CD4-positive, alpha-beta T cell (primary cell): ENCODE data around the gene EXOC3. TPM values are rescaled to one million over a fixed set of nuclear protein-coding genes. Genes with fewer than 3 reads are reported as not detected.

Experiments
- ATAC-seq: fragments of 200-7000 bp; cut with Tn5 transposase; one replicate; pipeline ENCODE4 v1.10.0; 2022; ENCODE audit warnings: mild to moderate bottlenecking; ENCODE audit not compliant: poor library complexity
- CTCF ChIA-PET: fragments of 350-600 bp; sonication (Branson Sonifier 250); formaldehyde crosslinking; loops from one replicate; lab custom pipeline; 2021; ENCODE audit warnings: antibody characterized with exemption, inconsistent platforms; lab: Charles Lee
- POLR2A ChIA-PET: fragments of 350-600 bp; sonication (Branson Sonifier 250); formaldehyde crosslinking; loops from one replicate; lab custom pipeline; 2021; ENCODE audit warnings: antibody characterized with exemption, inconsistent platforms; lab: Charles Lee
- DNase-seq, 14 experiments: peaks; one replicate each; pipeline ENCODE4 v3.0.0-alpha.2; 2013 to 2020; ENCODE audit warnings: mixed read lengths in 2 of 14
- H3K27ac ChIP-seq, 2 donors: one replicate each; pipeline versions ENCODE4 v1.5.1 to v1.7.0; 2013; ENCODE audit warnings: low read length in 2 of 2, low read depth in 1 of 2, mild to moderate bottlenecking in 1 of 2
- H3K27me3 ChIP-seq, 2 experiments: 1 replicate in 1 of 2; 2 replicates in 1 of 2; pipeline versions ENCODE4 v1.6.1 to v1.7.0; 2013; ENCODE audit warnings: low read length in 2 of 2, control low read depth in 1 of 2, mild to moderate bottlenecking in 1 of 2, moderate library complexity in 1 of 2; ENCODE audit not compliant: insufficient read depth in 2 of 2, control insufficient read depth in 1 of 2
- H3K36me3 ChIP-seq: one replicate; pipeline ENCODE4 v1.6.1; 2013; ENCODE audit warnings: low read length, control low read depth; ENCODE audit not compliant: insufficient read depth
- H3K4me1 ChIP-seq: one replicate; pipeline ENCODE4 v1.6.1; 2013; ENCODE audit warnings: low read length, control low read depth; ENCODE audit not compliant: insufficient read depth
- H3K4me3 ChIP-seq: one replicate; pipeline ENCODE4 v1.5.1; 2013; ENCODE audit warnings: mild to moderate bottlenecking, low read length, moderate library complexity
- H3K9me3 ChIP-seq, 2 experiments: 1 replicate in 1 of 2; 2 replicates in 1 of 2; pipeline versions ENCODE4 v1.6.1 to v1.7.0; 2013; ENCODE audit warnings: low read length in 2 of 2, mild to moderate bottlenecking in 2 of 2, control low read depth in 1 of 2, moderate library complexity in 1 of 2; ENCODE audit not compliant: control insufficient read depth in 1 of 2, insufficient read depth in 1 of 2
- H3K27ac Mint-ChIP-seq: one replicate; pipeline ENCODE4 v1.8.0; 2020; ENCODE audit warnings: mixed read lengths
- H3K27me3 Mint-ChIP-seq: one replicate; pipeline ENCODE4 v1.8.0; 2021; ENCODE audit warnings: mixed read lengths
- H3K36me3 Mint-ChIP-seq: one replicate; pipeline ENCODE4 v1.8.0; 2021; ENCODE audit warnings: low read depth, mixed read lengths
- H3K4me1 Mint-ChIP-seq: one replicate; pipeline ENCODE4 v1.8.0; 2021; ENCODE audit warnings: low read depth, mixed read lengths
- H3K4me3 Mint-ChIP-seq: one replicate; pipeline ENCODE4 v1.8.0; 2020; ENCODE audit warnings: mild to moderate bottlenecking, mixed read lengths
- H3K9me3 Mint-ChIP-seq: one replicate; pipeline ENCODE4 v1.8.0; 2020; ENCODE audit warnings: mixed read lengths
- CTCF ChIP-seq: fragments of 200-600 bp; IDR thresholded peaks from one replicate; pipeline ENCODE4 v1.8.0; 2022; ENCODE audit warnings: antibody characterized with exemption, mild to moderate bottlenecking
- intact Hi-C, 2 experiments: fragments of 100-400 bp; cut with DNase I in 1 of 2; cut with micrococcal nuclease in 1 of 2; formaldehyde crosslinking; loops; one replicate each; pipeline versions ENCODE4 v1.15.1 to v1.9.0; 2023 to 2025; cut with DNase I, micrococcal nuclease
- total RNA-seq, 174 experiments: library from RNA in 2 of 174; stranded (reverse) in 2 of 174; gene quantifications; one replicate each; pipeline ENCODE4 v1.2.3 and lab custom pipeline; 2021 to 2026

Gene EXOC3
- total RNA-seq, 2 experiments from 2014 or later = 82.4 to 84.1 TPM

- no peak for TF ChIP-seq CTCF
- intact Hi-C loops = no loop called here
- POLR2A ChIA-PET = no interaction called here
- DNase-seq (no peak), ATAC-seq (no peak)
- no peaks in the 10 kb centered on the region for H3K27me3 ChIP-seq
- H3K36me3 ChIP-seq = no peaks in the 10 kb centered on the region
- no peaks in the 10 kb centered on the region for H3K9me3 Mint-ChIP-seq
- no peak overlapping the region for H3K4me3 ChIP-seq
- peaks cover 6% of the 10 kb centered on the region for H3K27me3 Mint-ChIP-seq
- no peaks in the 10 kb centered on the region for H3K4me1 ChIP-seq
- no peaks in the 10 kb centered on the region for H3K4me1 Mint-ChIP-seq
- H3K27ac Mint-ChIP-seq = no peak overlapping the region
- H3K9me3 ChIP-seq = no peaks in the 10 kb centered on the region
- H3K36me3 Mint-ChIP-seq = no peaks in the 10 kb centered on the region
- CTCF ChIA-PET = no interaction called here
- no peak overlapping the region for H3K27ac ChIP-seq
- no peak overlapping the region for H3K4me3 Mint-ChIP-seq
Measured at GRCh38 chr5:415928-416635, 26.9 kb upstream of the EXOC3 start.

- TF ChIP-seq CTCF = no peak
- Mint-ChIP-seq H3K9me3 (no peaks in the 10 kb centered on the region), H3K4me3 (no peak overlapping the region), H3K27me3 (peaks cover 6% of the 10 kb centered on the region), H3K4me1 (no peaks in the 10 kb centered on the region), H3K36me3 (no peaks in the 10 kb centered on the region), H3K27ac (no peak overlapping the region)
- no peak for ATAC-seq
- Histone ChIP-seq H3K4me1 (no peaks in the 10 kb centered on the region), H3K27ac (no peak overlapping the region), H3K9me3 (no peaks in the 10 kb centered on the region), H3K27me3 (no peaks in the 10 kb centered on the region), H3K36me3 (no peaks in the 10 kb centered on the region), H3K4me3 (no peak overlapping the region)
- DNase-seq = no peak
- ChIA-PET CTCF (no interaction called here), POLR2A (no interaction called here)
- intact Hi-C loops = no loop called here
Measured at GRCh38 chr5:416636-416960, 26.4 kb upstream of the EXOC3 start.

- no peak for DNase-seq
- intact Hi-C loops = no loop called here
- no peaks in the 10 kb centered on the region for H3K36me3 Mint-ChIP-seq
- H3K4me1 ChIP-seq = no peaks in the 10 kb centered on the region
- no peak for TF ChIP-seq CTCF
- no peak overlapping the region for H3K4me3 ChIP-seq
- ChIA-PET POLR2A (no interaction called here), CTCF (no interaction called here)
- peaks cover under 1% of the 10 kb centered on the region for H3K27me3 Mint-ChIP-seq
- H3K4me3 Mint-ChIP-seq = no peak overlapping the region
- no peaks in the 10 kb centered on the region for H3K9me3 Mint-ChIP-seq
- no peaks in the 10 kb centered on the region for H3K4me1 Mint-ChIP-seq
- no peaks in the 10 kb centered on the region for H3K27me3 ChIP-seq
- no peak overlapping the region for H3K27ac ChIP-seq
- H3K27ac Mint-ChIP-seq = no peak overlapping the region
- no peak for ATAC-seq
- H3K36me3 ChIP-seq = no peaks in the 10 kb centered on the region
- no peaks in the 10 kb centered on the region for H3K9me3 ChIP-seq
Measured at GRCh38 chr5:417301-418161, 25.4 kb upstream of the EXOC3 start.
